DMS 273 treated with DMSO at 0.1 percent for 48 hours (cell line): ENCODE measurements around the gene TMEM156.
"Not testable (repeated sequence)": the region's sequence is repeated elsewhere in the genome, so short reads cannot be mapped to it uniquely, and the experiment has no call there.

Experiments used
- DNase-seq: peaks from one replicate; lab custom pipeline; 2025; lab: John Stamatoyannopoulos, UW

The TMEM156 gene

GRCh38 chr4:38957261-38957815, 74.9 kb downstream of the TMEM156 start:
- DNase-seq: no peak

- no peak for DNase-seq
Observed at GRCh38 chr4:38955957-38956356, 76.3 kb downstream of the TMEM156 start.

- no peak for DNase-seq
Observed at GRCh38 chr4:38954727-38955126, 77.5 kb downstream of the TMEM156 start.

- no peak for DNase-seq
Observed at GRCh38 chr4:38952017-38952416, 80.2 kb downstream of the TMEM156 start.

- no peak for DNase-seq
Observed at GRCh38 chr4:38951598-38951997, 80.6 kb downstream of the TMEM156 start.

GRCh38 chr4:38950734-38951133, 81.5 kb downstream of the TMEM156 start:
- DNase-seq: no peak

GRCh38 chr4:38950159-38950558, 82.0 kb downstream of the TMEM156 start:
- no peak for DNase-seq

- no peak for DNase-seq
Observed at GRCh38 chr4:38949411-38950051, 82.7 kb downstream of the TMEM156 start.

- no peak for DNase-seq
Observed at GRCh38 chr4:38948551-38948950, 83.7 kb downstream of the TMEM156 start.

GRCh38 chr4:38946919-38947318, 85.3 kb downstream of the TMEM156 start:
- DNase-seq: no peak

- DNase-seq: no peak
Observed at GRCh38 chr4:38944440-38944839, 87.8 kb downstream of the TMEM156 start.

GRCh38 chr4:38943343-38943742, 88.9 kb downstream of the TMEM156 start:
- DNase-seq: peak; percentile 61

GRCh38 chr4:38941906-38942305, 90.3 kb downstream of the TMEM156 start:
- not testable (repeated sequence) for DNase-seq

- no peak for DNase-seq
Observed at GRCh38 chr4:38940476-38940875, 91.7 kb downstream of the TMEM156 start.

- no peak for DNase-seq
Observed at GRCh38 chr4:38939165-38939564, 93.0 kb downstream of the TMEM156 start.

GRCh38 chr4:38935391-38936073, 96.7 kb downstream of the TMEM156 start:
- no peak for DNase-seq

GRCh38 chr4:38931125-38931524, 101.1 kb downstream of the TMEM156 start:
- no peak for DNase-seq

GRCh38 chr4:38930707-38931106, 101.5 kb downstream of the TMEM156 start:
- no peak for DNase-seq

GRCh38 chr4:38930204-38930603, 102.0 kb downstream of the TMEM156 start:
- DNase-seq: no peak

- DNase-seq: no peak
Observed at GRCh38 chr4:38928974-38929373, 103.2 kb downstream of the TMEM156 start.

- no peak for DNase-seq
Observed at GRCh38 chr4:38928568-38928967, 103.6 kb downstream of the TMEM156 start.

- DNase-seq: no peak
Observed at GRCh38 chr4:38926896-38927295, 105.3 kb downstream of the TMEM156 start.
